ENCODE data around the gene PHF19.

PHF19 gene

GRCh38 chr9:120894321-120895148 is 17.5 kb upstream of the PHF19 start:
- Histone ChIP-seq H3K27me3 (ENCODE audit: insufficient read depth, poor library complexity, severe bottlenecking) (no peaks in the 10 kb centered on the region), H3K27ac (ENCODE audit: poor library complexity, severe bottlenecking) (no peak overlapping the region), H3K4me3 (ENCODE audit: severe bottlenecking) (no peak overlapping the region), H3K4me1 (ENCODE audit: insufficient read depth, poor library complexity, severe bottlenecking) (no peaks in the 10 kb centered on the region), H3K36me3 (ENCODE audit: low read depth) (no peaks in the 10 kb centered on the region), H3K9me3 (ENCODE audit: severe bottlenecking) (peaks cover 4% of the 10 kb centered on the region)
- TF ChIP-seq CTCF (IDR thresholded peaks at IDR 0.05; ENCODE audit: poor library complexity, severe bottlenecking): no peak
- DNase-seq (ENCODE audit: low spot score) (no peak), ATAC-seq (ENCODE audit: low read depth) (no peak)

GRCh38 chr9:120893611-120894307 is 16.8 kb upstream of the PHF19 start:
- ATAC-seq (ENCODE audit: low read depth) (no peak), DNase-seq (ENCODE audit: low spot score) (no peak)
- Histone ChIP-seq H3K9me3 (ENCODE audit: severe bottlenecking) (peaks cover 4% of the 10 kb centered on the region), H3K4me1 (ENCODE audit: insufficient read depth, poor library complexity, severe bottlenecking) (no peaks in the 10 kb centered on the region), H3K27me3 (ENCODE audit: insufficient read depth, poor library complexity, severe bottlenecking) (no peaks in the 10 kb centered on the region), H3K4me3 (ENCODE audit: severe bottlenecking) (no peak overlapping the region), H3K36me3 (ENCODE audit: low read depth) (no peaks in the 10 kb centered on the region), H3K27ac (ENCODE audit: poor library complexity, severe bottlenecking) (no peak overlapping the region)
- TF ChIP-seq CTCF (IDR thresholded peaks at IDR 0.05; ENCODE audit: poor library complexity, severe bottlenecking): no peak

GRCh38 chr9:120892748-120893610 is 16.0 kb upstream of the PHF19 start:
- peak; percentile 86 for ATAC-seq (ENCODE audit: low read depth)
- no peak for DNase-seq (ENCODE audit: low spot score)
- H3K27ac ChIP-seq (ENCODE audit: poor library complexity, severe bottlenecking): no peak overlapping the region
- TF ChIP-seq CTCF (IDR thresholded peaks at IDR 0.05; ENCODE audit: poor library complexity, severe bottlenecking): no peak
- peaks cover 4% of the 10 kb centered on the region for H3K9me3 ChIP-seq (ENCODE audit: severe bottlenecking)
- H3K4me3 ChIP-seq (ENCODE audit: severe bottlenecking): no peak overlapping the region
- no peaks in the 10 kb centered on the region for H3K36me3 ChIP-seq (ENCODE audit: low read depth)
- no peaks in the 10 kb centered on the region for H3K27me3 ChIP-seq (ENCODE audit: insufficient read depth, poor library complexity, severe bottlenecking)
- no peaks in the 10 kb centered on the region for H3K4me1 ChIP-seq (ENCODE audit: insufficient read depth, poor library complexity, severe bottlenecking)

- 0 out of 3 replicates have a peak, but pooled peaks have one; percentile 9 for ATAC-seq (ENCODE audit: low read depth)
- no peaks in the 10 kb centered on the region for H3K27me3 ChIP-seq (ENCODE audit: insufficient read depth, poor library complexity, severe bottlenecking)
- DNase-seq (ENCODE audit: low spot score): no peak
- H3K27ac ChIP-seq (ENCODE audit: poor library complexity, severe bottlenecking): no peak overlapping the region
- no peaks in the 10 kb centered on the region for H3K36me3 ChIP-seq (ENCODE audit: low read depth)
- TF ChIP-seq CTCF (IDR thresholded peaks at IDR 0.05; ENCODE audit: poor library complexity, severe bottlenecking): no peak
- no peak overlapping the region for H3K4me3 ChIP-seq (ENCODE audit: severe bottlenecking)
- H3K9me3 ChIP-seq (ENCODE audit: severe bottlenecking): peaks cover 4% of the 10 kb centered on the region
- H3K4me1 ChIP-seq (ENCODE audit: insufficient read depth, poor library complexity, severe bottlenecking): no peaks in the 10 kb centered on the region
Observed at GRCh38 chr9:120891884-120892747, 15.1 kb upstream of the PHF19 start.
